ENCODE results near the gene SLC12A7. TPM values are rescaled to one million over a fixed set of nuclear protein-coding genes. Genes with fewer than 3 reads are reported as not detected.

The SLC12A7 gene
- total RNA-seq, 1 donor from 2014 or later: 101 TPM

- no peak for DNase-seq (ENCODE audit: low spot score in 2 of 2)
- Histone ChIP-seq H3K27ac (no peak overlapping the region), H3K27me3 (no peaks in the 10 kb centered on the region), H3K4me1 (no peaks in the 10 kb centered on the region), H3K4me3 (no peak overlapping the region), H3K9me3 (no peaks in the 10 kb centered on the region), H3K36me3 (no peaks in the 10 kb centered on the region)
- no peak for TF ChIP-seq CTCF (IDR thresholded peaks at IDR 0.05)
- intact Hi-C loops (cut with DNase I): no loop called here
Observed at GRCh38 chr5:1121044-1121443, 9.2 kb upstream of the SLC12A7 start.

GRCh38 chr5:1120236-1120999 lies 8.6 kb upstream of the SLC12A7 start:
- DNase-seq (ENCODE audit: low spot score in 2 of 2): no peak
- Histone ChIP-seq H3K4me3 (no peak overlapping the region), H3K4me1 (no peaks in the 10 kb centered on the region), H3K27ac (no peak overlapping the region), H3K9me3 (no peaks in the 10 kb centered on the region), H3K36me3 (no peaks in the 10 kb centered on the region), H3K27me3 (no peaks in the 10 kb centered on the region)
- intact Hi-C loops (cut with DNase I): no loop called here
- TF ChIP-seq CTCF (IDR thresholded peaks at IDR 0.05): no peak

GRCh38 chr5:1119312-1119831 lies 7.5 kb upstream of the SLC12A7 start:
- Histone ChIP-seq H3K9me3 (no peaks in the 10 kb centered on the region), H3K4me3 (no peak overlapping the region), H3K27ac (no peak overlapping the region), H3K4me1 (no peaks in the 10 kb centered on the region), H3K36me3 (no peaks in the 10 kb centered on the region), H3K27me3 (no peaks in the 10 kb centered on the region)
- intact Hi-C loops (cut with DNase I): no loop called here
- TF ChIP-seq CTCF (IDR thresholded peaks at IDR 0.05): no peak
- DNase-seq (ENCODE audit: low spot score in 2 of 2): no peak

GRCh38 chr5:1118738-1119137 lies 6.9 kb upstream of the SLC12A7 start:
- H3K9me3 ChIP-seq: no peaks in the 10 kb centered on the region
- no peaks in the 10 kb centered on the region for H3K36me3 ChIP-seq
- TF ChIP-seq CTCF (IDR thresholded peaks at IDR 0.05): no peak
- no peaks in the 10 kb centered on the region for H3K4me1 ChIP-seq
- no peak overlapping the region for H3K27ac ChIP-seq
- no peak overlapping the region for H3K4me3 ChIP-seq
- no peaks in the 10 kb centered on the region for H3K27me3 ChIP-seq
- intact Hi-C loops (cut with DNase I): no loop called here
- no peak for DNase-seq (ENCODE audit: low spot score in 2 of 2)

GRCh38 chr5:1118231-1118698 lies 6.4 kb upstream of the SLC12A7 start:
- no peak for DNase-seq (ENCODE audit: low spot score in 2 of 2)
- no peaks in the 10 kb centered on the region for H3K36me3 ChIP-seq
- no peak for TF ChIP-seq CTCF (IDR thresholded peaks at IDR 0.05)
- no peaks in the 10 kb centered on the region for H3K27me3 ChIP-seq
- H3K4me3 ChIP-seq: no peak overlapping the region
- intact Hi-C loops (cut with DNase I): no loop called here
- H3K9me3 ChIP-seq: no peaks in the 10 kb centered on the region
- no peaks in the 10 kb centered on the region for H3K4me1 ChIP-seq
- no peak overlapping the region for H3K27ac ChIP-seq

Data from ascending aorta (tissue), 2 donors.